GM12801 (cell line): ENCODE data around the gene B9D2.

Experiments used
- CTCF ChIP-seq: IDR thresholded peaks from one replicate; pipeline ENCODE4 v1.5.1; 2011; ENCODE audit warnings: control low read depth; ENCODE audit not compliant: insufficient read length; ENCODE audit errors: extremely low read depth

Gene B9D2

GRCh38 chr19:41324231-41324702 lies 39.7 kb downstream of the B9D2 start:
- no peak for TF ChIP-seq CTCF

- no peak for TF ChIP-seq CTCF
Measured at GRCh38 chr19:41323430-41324125, 40.4 kb downstream of the B9D2 start.

- no peak for TF ChIP-seq CTCF
Measured at GRCh38 chr19:41323023-41323422, 40.9 kb downstream of the B9D2 start.

GRCh38 chr19:41322451-41322850 lies 41.5 kb downstream of the B9D2 start:
- TF ChIP-seq CTCF, result no peak

GRCh38 chr19:41321600-41322270 lies 42.2 kb downstream of the B9D2 start:
- TF ChIP-seq CTCF, result no peak

GRCh38 chr19:41321204-41321599 lies 42.7 kb downstream of the B9D2 start:
- TF ChIP-seq CTCF, result no peak

- no peak for TF ChIP-seq CTCF
Measured at GRCh38 chr19:41320568-41320967, 43.4 kb downstream of the B9D2 start.
